Endodermal cell (in vitro differentiated cells): ENCODE results near the gene SLC16A13. TPM values are rescaled to one million over a fixed set of nuclear protein-coding genes. Genes with fewer than 3 reads are reported as not detected.
A peak's percentile ranks its signal among the peaks of the same experiment; 100 is the strongest.
"Not testable (repeated sequence)": the region's sequence is repeated elsewhere in the genome, so short reads cannot be mapped to it uniquely, and the experiment has no call there.

Source experiments
- DNase-seq: peaks from one replicate; pipeline ENCODE4 v3.0.0-alpha.2; 2017
- H3K27ac ChIP-seq: 2 replicates; pipeline ENCODE4 v1.5.1; 2013; ENCODE audit warnings: mild to moderate bottlenecking, low read depth, low read length, moderate library complexity
- H3K27me3 ChIP-seq: 2 replicates; pipeline ENCODE4 v1.6.1; 2013; ENCODE audit warnings: mild to moderate bottlenecking, low read length, moderate library complexity; ENCODE audit not compliant: insufficient read depth, control insufficient read depth, poor library complexity, severe bottlenecking
- H3K36me3 ChIP-seq: 2 replicates; pipeline ENCODE4 v1.7.0; 2013; ENCODE audit warnings: mild to moderate bottlenecking, low read length, moderate library complexity; ENCODE audit not compliant: control insufficient read depth, insufficient read depth
- H3K4me1 ChIP-seq: one replicate; pipeline ENCODE4 v1.7.0; 2013; ENCODE audit warnings: low read length; ENCODE audit not compliant: control insufficient read depth, insufficient read depth
- H3K4me3 ChIP-seq: 2 replicates; pipeline ENCODE4 v1.5.1; 2013; ENCODE audit warnings: mild to moderate bottlenecking, low read length, moderate library complexity
- H3K9ac ChIP-seq: 2 replicates; pipeline ENCODE4 v1.6.1; 2013; ENCODE audit warnings: mild to moderate bottlenecking, low read length, moderate library complexity; ENCODE audit not compliant: poor library complexity, severe bottlenecking; ENCODE audit errors: extremely low read depth
- H3K9me3 ChIP-seq: 2 replicates; pipeline ENCODE4 v1.6.1; 2013; ENCODE audit warnings: mild to moderate bottlenecking, low read length, moderate library complexity; ENCODE audit not compliant: control insufficient read depth
- H3K27ac Mint-ChIP-seq: 2 replicates; pipeline ENCODE4 v1.8.0; 2020; ENCODE audit warnings: mixed read lengths
- H3K27me3 Mint-ChIP-seq: 2 replicates; pipeline ENCODE4 v1.8.0; 2021; ENCODE audit warnings: mild to moderate bottlenecking, mixed read lengths; ENCODE audit not compliant: insufficient read depth
- H3K36me3 Mint-ChIP-seq: 2 replicates; pipeline ENCODE4 v1.8.0; 2020; ENCODE audit warnings: low read depth, mixed read lengths
- H3K4me1 Mint-ChIP-seq: 2 replicates; pipeline ENCODE4 v1.8.0; 2020; ENCODE audit warnings: mixed read lengths
- H3K4me3 Mint-ChIP-seq: 2 replicates; pipeline ENCODE4 v1.8.0; 2020; ENCODE audit warnings: mild to moderate bottlenecking, moderate library complexity, mixed read lengths
- H3K9me3 Mint-ChIP-seq: 2 replicates; pipeline ENCODE4 v1.8.0; 2020; ENCODE audit warnings: mild to moderate bottlenecking, mixed read lengths
- WGBS, 2 experiments: methylation state at CpG; one replicate each; pipeline versions ENCODE4 v1.1.5 to v1.1.7; 2013; ENCODE audit warnings: missing lambda C conversion rate in 2 of 2, mixed read lengths in 1 of 2; ENCODE audit not compliant: insufficient coverage in 1 of 2, insufficient read length in 1 of 2; 5-methylcytosine and 5-hydroxymethylcytosine counted together
- long read RNA-seq, 4 experiments: library from polyadenylated mRNA in 2 of 4; library from RNA in 1 of 4; library from capped mRNA in 1 of 4; stranded (forward) in 3 of 4; unstranded in 1 of 4; transcript quantifications; one replicate each; pipeline ENCODE4 v2.0.0, GENCODE V29; 2020 to 2021; ENCODE audit warnings: inconsistent platforms in 1 of 4
- polyA plus RNA-seq, 2 experiments: library from polyadenylated mRNA; stranded (reverse); fragments of 50-300 nt; gene quantifications; one replicate each; pipeline ENCODE4 v1.2.3, GENCODE V29; 2013
- total RNA-seq, 2 donors: library from RNA; stranded (reverse); fragmentation: NEBNext Ultra II Directional in 1 of 2; extraction: Animal tissue kit (Norgen Biotek cat#: 25700) in 1 of 2; gene quantifications; 2 replicates in 1 of 2; 3 replicates in 1 of 2; pipeline ENCODE4 v1.2.1, GENCODE V29; 2021
- TF ChIP-seq, protein P1 (sequence below): fragments of 200-600 bp; sonication (generic); conservative IDR thresholded peaks from 2 replicates; pipeline ENCODE4 v1.5.0; 2021; ENCODE audit warnings: antibody characterized with exemption, mild to moderate bottlenecking

SLC16A13 gene, protein sequence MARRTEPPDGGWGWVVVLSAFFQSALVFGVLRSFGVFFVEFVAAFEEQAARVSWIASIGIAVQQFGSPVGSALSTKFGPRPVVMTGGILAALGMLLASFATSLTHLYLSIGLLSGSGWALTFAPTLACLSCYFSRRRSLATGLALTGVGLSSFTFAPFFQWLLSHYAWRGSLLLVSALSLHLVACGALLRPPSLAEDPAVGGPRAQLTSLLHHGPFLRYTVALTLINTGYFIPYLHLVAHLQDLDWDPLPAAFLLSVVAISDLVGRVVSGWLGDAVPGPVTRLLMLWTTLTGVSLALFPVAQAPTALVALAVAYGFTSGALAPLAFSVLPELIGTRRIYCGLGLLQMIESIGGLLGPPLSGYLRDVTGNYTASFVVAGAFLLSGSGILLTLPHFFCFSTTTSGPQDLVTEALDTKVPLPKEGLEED
- 10 to 100 TPM; 18.8 to 19.9 TPM for total RNA-seq
- polyA plus RNA-seq (2013, experiment 1 of 2): 4.3 TPM
- 4.3 TPM for polyA plus RNA-seq (2013, experiment 2 of 2)
- long read RNA-seq, experiment 1, partial matches to known transcripts: 0 of 1 reads
- long read RNA-seq, experiment 1, other reads (novel, unspliced or antisense): 1 of 1 reads
- long read RNA-seq, experiment 2, partial matches to known transcripts: 1 of 7 reads
- long read RNA-seq, experiment 2, other reads (novel, unspliced or antisense): 1 of 7 reads
- long read RNA-seq, experiment 3, transcript SLC16A13-201 (4 exons, 1,748 nt): major isoform, 8 of 10 reads
- long read RNA-seq, experiment 3, partial matches to known transcripts: 0 of 10 reads
- long read RNA-seq, experiment 3, other reads (novel, unspliced or antisense): 1 of 10 reads
- long read RNA-seq, experiment 4, transcript SLC16A13-202 (1 exons, 968 nt): major isoform, 7 of 11 reads
- long read RNA-seq, experiment 4, partial matches to known transcripts: 2 of 11 reads
- long read RNA-seq, experiment 4, other reads (novel, unspliced or antisense): 1 of 11 reads

DNA sequence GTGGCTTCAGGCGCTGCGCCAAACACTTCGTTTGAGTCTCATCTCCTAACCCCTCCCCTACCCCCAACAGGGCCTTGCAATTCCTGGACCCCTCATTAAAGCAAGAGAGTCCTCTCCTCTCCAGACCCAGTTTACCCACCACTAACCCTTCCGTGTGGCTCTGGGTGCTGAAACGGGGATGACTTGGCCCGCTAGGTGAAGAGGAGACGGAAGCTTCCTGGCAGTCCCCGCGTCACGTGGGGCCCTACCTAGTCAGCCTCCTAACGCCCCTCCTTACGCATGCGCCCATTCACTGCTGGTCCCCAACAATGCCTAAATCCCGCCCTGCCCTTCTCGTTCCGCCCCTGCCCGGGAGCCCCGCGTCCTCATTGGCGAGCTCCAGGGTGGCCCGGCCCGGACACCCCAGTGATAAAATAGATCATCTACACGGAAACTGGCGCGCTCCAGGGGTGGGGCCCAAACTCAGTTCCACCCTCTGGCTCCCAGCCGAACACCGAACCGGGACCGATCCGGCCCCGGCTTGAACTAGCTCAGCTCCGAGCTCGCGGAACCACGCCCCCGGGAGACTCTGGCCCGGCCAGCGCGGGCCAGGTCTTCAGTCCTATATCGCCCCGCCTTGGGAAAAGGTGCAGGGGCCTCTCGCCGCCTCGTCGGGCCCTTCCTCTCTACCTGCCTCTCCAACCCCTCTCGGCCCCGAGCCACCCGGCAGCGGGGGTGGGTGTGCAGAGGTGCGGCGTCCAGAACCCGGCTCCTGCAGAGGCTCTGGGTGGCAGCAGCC, at the start of gene SLC16A13:
Gene SLC16A13 (plus strand): TSS at position 425 of the 778 bp plus-strand sequence. CDS start 368 bp downstream, outside the sequence.
- Mint-ChIP-seq H3K9me3 (no peaks in the 10 kb centered on the region), H3K36me3 (peaks cover 6% of the 10 kb centered on the region), H3K4me3 (peak within 1 kb of the TSS; percentile 89), H3K4me1 (peaks cover 12% of the 10 kb centered on the region), H3K27me3 (peaks cover 5% of the 10 kb centered on the region), H3K27ac (peak within 1 kb of the TSS; percentile 94)
- Histone ChIP-seq H3K36me3 (no peaks in the 10 kb centered on the region), H3K9ac (peak within 1 kb of the TSS; percentile 44), H3K4me3 (peak within 1 kb of the TSS; percentile 86), H3K27ac (no peak within 1 kb of the TSS), H3K4me1 (no peaks in the 10 kb centered on the region), H3K9me3 (no peaks in the 10 kb centered on the region), H3K27me3 (no peaks in the 10 kb centered on the region)
- peak; percentile 99 for DNase-seq
- TF ChIP-seq, protein P1, sequence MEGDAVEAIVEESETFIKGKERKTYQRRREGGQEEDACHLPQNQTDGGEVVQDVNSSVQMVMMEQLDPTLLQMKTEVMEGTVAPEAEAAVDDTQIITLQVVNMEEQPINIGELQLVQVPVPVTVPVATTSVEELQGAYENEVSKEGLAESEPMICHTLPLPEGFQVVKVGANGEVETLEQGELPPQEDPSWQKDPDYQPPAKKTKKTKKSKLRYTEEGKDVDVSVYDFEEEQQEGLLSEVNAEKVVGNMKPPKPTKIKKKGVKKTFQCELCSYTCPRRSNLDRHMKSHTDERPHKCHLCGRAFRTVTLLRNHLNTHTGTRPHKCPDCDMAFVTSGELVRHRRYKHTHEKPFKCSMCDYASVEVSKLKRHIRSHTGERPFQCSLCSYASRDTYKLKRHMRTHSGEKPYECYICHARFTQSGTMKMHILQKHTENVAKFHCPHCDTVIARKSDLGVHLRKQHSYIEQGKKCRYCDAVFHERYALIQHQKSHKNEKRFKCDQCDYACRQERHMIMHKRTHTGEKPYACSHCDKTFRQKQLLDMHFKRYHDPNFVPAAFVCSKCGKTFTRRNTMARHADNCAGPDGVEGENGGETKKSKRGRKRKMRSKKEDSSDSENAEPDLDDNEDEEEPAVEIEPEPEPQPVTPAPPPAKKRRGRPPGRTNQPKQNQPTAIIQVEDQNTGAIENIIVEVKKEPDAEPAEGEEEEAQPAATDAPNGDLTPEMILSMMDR: no peak
- WGBS, 2 experiments: 0 to 2% methylated on average over 6 to 52 of the region's 52 CpGs

DNA sequence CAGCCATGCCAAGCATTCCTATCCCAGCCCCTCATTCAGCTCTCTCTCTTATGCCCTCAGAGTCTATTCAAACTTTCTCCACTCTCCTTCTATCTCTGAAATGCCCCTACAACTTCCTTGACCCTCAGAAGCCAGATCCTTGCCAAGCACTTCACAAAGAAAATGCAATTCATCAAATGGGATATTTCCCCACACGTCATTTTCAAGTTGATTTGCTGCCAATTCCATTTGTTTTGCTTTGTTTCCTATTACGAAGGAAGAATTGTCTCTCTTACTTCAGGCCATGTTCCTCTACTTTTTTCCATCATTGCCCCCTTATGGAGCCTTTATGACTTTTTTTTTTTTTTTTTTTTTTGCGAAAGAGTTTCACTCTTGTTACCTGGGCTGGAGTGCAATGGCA, 49.1 kb upstream of the SLC16A13 start:
- Mint-ChIP-seq H3K4me1 (no peaks in the 10 kb centered on the region), H3K27me3 (peaks cover 33% of the 10 kb centered on the region), H3K4me3 (no peak overlapping the region), H3K27ac (no peak overlapping the region), H3K36me3 (no peaks in the 10 kb centered on the region), H3K9me3 (no peaks in the 10 kb centered on the region)
- no peak for DNase-seq
- Histone ChIP-seq H3K4me1 (no peaks in the 10 kb centered on the region), H3K9me3 (no peaks in the 10 kb centered on the region), H3K9ac (no peak overlapping the region), H3K27me3 (no peaks in the 10 kb centered on the region), H3K27ac (no peak overlapping the region), H3K4me3 (no peak overlapping the region), H3K36me3 (no peaks in the 10 kb centered on the region)
- WGBS, 2 experiments: 89 to 100% methylated on average over 2 of the region's 3 CpGs
- TF ChIP-seq, protein P1: no peak

DNA sequence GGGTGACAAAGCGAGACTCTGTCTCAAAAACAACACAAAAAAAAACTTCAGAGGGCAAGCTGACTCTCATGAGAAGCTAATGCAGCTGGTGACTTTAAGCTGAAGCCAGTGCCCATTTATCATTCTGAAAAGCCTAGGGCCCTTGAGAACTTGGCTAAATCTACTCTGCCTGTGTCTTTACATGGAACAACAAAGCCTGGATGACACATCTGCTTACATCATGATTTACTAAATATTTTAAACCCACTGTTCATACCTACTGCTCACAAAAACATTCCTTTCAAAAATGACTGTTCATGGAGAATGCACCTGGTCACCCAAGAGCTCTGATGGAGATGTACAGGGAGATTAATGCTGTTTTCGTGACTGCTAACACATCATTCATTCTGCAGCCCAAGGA, 46.0 kb upstream of the SLC16A13 start:
- H3K9me3 ChIP-seq: no peaks in the 10 kb centered on the region
- H3K9ac ChIP-seq: no peak overlapping the region
- no peaks in the 10 kb centered on the region for H3K4me1 Mint-ChIP-seq
- peaks cover 54% of the 10 kb centered on the region for H3K27me3 Mint-ChIP-seq
- no peaks in the 10 kb centered on the region for H3K9me3 Mint-ChIP-seq
- H3K4me3 ChIP-seq: no peak overlapping the region
- WGBS, 2 experiments: 88 to 89% methylated on average over 2 of the region's 2 CpGs
- no peak overlapping the region for H3K27ac ChIP-seq
- no peaks in the 10 kb centered on the region for H3K36me3 ChIP-seq
- H3K27me3 ChIP-seq: no peaks in the 10 kb centered on the region
- TF ChIP-seq, protein P1: no peak
- H3K4me3 Mint-ChIP-seq: no peak overlapping the region
- H3K4me1 ChIP-seq: no peaks in the 10 kb centered on the region
- no peak overlapping the region for H3K27ac Mint-ChIP-seq
- DNase-seq: no peak
- no peaks in the 10 kb centered on the region for H3K36me3 Mint-ChIP-seq

DNA sequence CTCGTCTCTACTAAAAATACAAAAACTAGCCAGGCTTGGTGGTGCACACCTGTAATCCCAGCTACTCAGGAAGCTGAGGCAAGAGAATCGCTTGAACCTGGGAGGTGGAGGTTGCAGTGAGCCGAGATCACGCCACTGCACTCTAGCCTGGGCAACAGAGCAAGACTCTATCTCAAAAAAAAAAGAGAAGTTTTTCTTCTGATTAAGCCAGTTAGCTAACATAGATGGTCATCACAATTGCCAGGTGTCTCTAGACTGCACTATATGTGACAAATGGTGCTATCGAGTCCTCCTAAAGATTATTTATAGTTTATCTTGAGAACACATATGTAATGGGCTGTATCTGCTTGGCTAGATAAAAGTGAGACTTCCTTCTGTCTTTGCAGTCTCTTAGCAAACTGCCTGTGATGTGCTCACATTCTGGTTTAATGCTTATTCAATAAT, 42.2 kb upstream of the SLC16A13 start:
- H3K4me3 Mint-ChIP-seq, H3K4me1 Mint-ChIP-seq, H3K9me3 Mint-ChIP-seq, H3K27ac Mint-ChIP-seq, H3K36me3 ChIP-seq, H3K4me3 ChIP-seq, H3K4me1 ChIP-seq, H3K9me3 ChIP-seq, H3K9ac ChIP-seq, H3K27ac ChIP-seq, DNase-seq: not testable (repeated sequence)
- peaks cover 68% of the 10 kb centered on the region for H3K27me3 Mint-ChIP-seq
- 91 to 95% methylated on average over 4 to 5 of the region's 5 CpGs for WGBS, 2 experiments
- peaks cover 15% of the 10 kb centered on the region for H3K36me3 Mint-ChIP-seq
- H3K27me3 ChIP-seq: peaks cover 20% of the 10 kb centered on the region
